ENCODE results near the gene CCNT1.
"Not testable (repeated sequence)": the region's sequence is repeated elsewhere in the genome, so short reads cannot be mapped to it uniquely, and the experiment has no call there.

The CCNT1 gene

GRCh38 chr12:48690990-48691389 lies 25.5 kb downstream of the CCNT1 start:
- DNase-seq = no peak

- no peak for DNase-seq
These were observed 26.1 kb downstream of the CCNT1 start for GRCh38 chr12:48690436-48690835.

GRCh38 chr12:48688836-48689235 lies 27.7 kb downstream of the CCNT1 start:
- no peak for DNase-seq

- no peak for DNase-seq
These were observed 28.9 kb downstream of the CCNT1 start for GRCh38 chr12:48687592-48687991.

- DNase-seq = no peak
These were observed 29.7 kb downstream of the CCNT1 start for GRCh38 chr12:48686615-48687334.

GRCh38 chr12:48686037-48686595 lies 30.4 kb downstream of the CCNT1 start:
- no peak for DNase-seq

GRCh38 chr12:48683534-48683933 lies 33.0 kb downstream of the CCNT1 start:
- DNase-seq = no peak

GRCh38 chr12:48682927-48683326 lies 33.6 kb downstream of the CCNT1 start:
- DNase-seq = no peak

GRCh38 chr12:48682533-48682905 lies 34.0 kb downstream of the CCNT1 start:
- DNase-seq = not testable (repeated sequence)

GRCh38 chr12:48681710-48682532 lies 34.6 kb downstream of the CCNT1 start, which contains the start of gene KANSL2:
KANSL2 (minus strand) TSS chr12:48682238; CDS start chr12:48681632, 606 bp downstream.
- DNase-seq = peak; percentile 99

GRCh38 chr12:48681399-48681709 lies 35.2 kb downstream of the CCNT1 start:
- no peak for DNase-seq

GRCh38 chr12:48680861-48681260 lies 35.6 kb downstream of the CCNT1 start:
- DNase-seq = no peak

- DNase-seq = no peak
These were observed 37.8 kb downstream of the CCNT1 start for GRCh38 chr12:48678551-48679185.

GRCh38 chr12:48671231-48671856 lies 45.2 kb downstream of the CCNT1 start:
- DNase-seq = no peak

GRCh38 chr12:48668996-48669395 lies 47.5 kb downstream of the CCNT1 start:
- no peak for DNase-seq

- DNase-seq = no peak
These were observed 56.6 kb downstream of the CCNT1 start for GRCh38 chr12:48659863-48660262.

- no peak for DNase-seq
These were observed 64.8 kb downstream of the CCNT1 start for GRCh38 chr12:48651681-48652080.

- not testable (repeated sequence) for DNase-seq
These were observed 71.2 kb downstream of the CCNT1 start for GRCh38 chr12:48645354-48645753.

GRCh38 chr12:48643011-48643410 lies 73.5 kb downstream of the CCNT1 start:
- no peak for DNase-seq

GRCh38 chr12:48641752-48642555 lies 74.6 kb downstream of the CCNT1 start:
- DNase-seq = not testable (repeated sequence)

- no peak for DNase-seq
These were observed 75.7 kb downstream of the CCNT1 start for GRCh38 chr12:48640854-48641253.

- no peak for DNase-seq
These were observed 76.1 kb downstream of the CCNT1 start for GRCh38 chr12:48640428-48640827.

All from stimulated activated naive CD4-positive, alpha-beta T cell treated with Interleukin-2 at 50 U/mL for 16 hours (primary cell).